ENCODE results near the gene PTGER2. TPM values are rescaled to one million over a fixed set of nuclear protein-coding genes. Genes with fewer than 3 reads are reported as not detected.

Gene PTGER2
- total and polyA plus RNA-seq, 2 of the 8 experiments (the other 6 are each of a cell fraction or from before 2014, with no cell fraction given), result 1.2 TPM

- TF ChIP-seq ATF2 (IDR thresholded peaks at IDR 0.05; ENCODE audit: low read length), result no peak
- no peak for TF ChIP-seq POLR2A (IDR thresholded peaks at IDR 0.05; ENCODE audit: control extremely low read depth in 1 of 2, low read depth in 2 of 2, low read length in 2 of 2)
Measured at GRCh38 chr14:52325630-52326029, 11.5 kb downstream of the PTGER2 start (continued).
